ENCODE measurements around the gene FLRT1. TPM values are rescaled to one million over a fixed set of nuclear protein-coding genes. Genes with fewer than 3 reads are reported as not detected.

FLRT1 gene
- polyA plus RNA-seq, 1 experiment: 0.42 TPM

DNA sequence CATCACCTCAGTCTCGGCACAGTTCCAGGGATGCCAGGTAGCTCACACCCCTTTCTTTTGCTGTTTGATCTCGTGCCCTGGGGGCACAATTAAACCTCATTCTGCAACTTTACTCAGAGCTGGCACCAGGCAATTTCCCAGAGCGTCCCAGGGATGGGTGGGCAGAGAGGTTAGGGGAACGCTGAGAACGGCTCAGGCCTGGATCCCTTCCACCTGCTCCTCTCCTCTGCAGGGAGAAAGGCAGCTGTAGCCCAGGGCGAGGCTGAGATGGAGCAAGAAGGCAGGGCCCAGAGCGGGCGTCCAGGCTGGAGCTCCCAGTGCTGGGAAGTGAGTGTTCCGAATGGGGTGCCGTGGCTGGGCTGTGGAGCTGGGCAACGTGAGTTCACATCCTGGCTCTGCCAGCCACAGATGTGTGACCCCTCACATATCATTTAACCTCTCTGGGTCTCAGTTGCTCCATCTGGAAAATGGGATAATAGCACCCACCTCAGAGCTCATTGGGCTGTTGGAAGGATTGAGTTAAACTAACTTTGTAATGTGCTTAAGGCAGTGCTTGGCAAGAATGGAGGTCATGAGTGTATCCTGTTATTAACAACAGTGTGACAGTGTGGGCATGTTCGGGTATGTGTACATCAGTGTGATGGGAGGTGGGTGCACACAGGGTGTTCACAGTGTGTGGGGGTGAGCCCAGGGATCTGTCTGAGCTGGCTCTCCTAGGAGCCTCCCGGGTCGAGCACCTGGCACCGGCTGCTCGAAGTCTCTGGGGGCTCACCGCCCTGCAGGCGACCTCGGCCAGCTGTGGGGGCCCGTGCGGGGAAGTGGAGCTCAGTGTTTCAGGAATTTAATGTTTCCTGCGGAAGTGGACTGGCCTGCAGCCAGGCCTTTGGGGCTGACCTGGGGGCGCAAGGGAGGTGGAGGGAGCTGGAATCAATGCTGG is 34.0 kb upstream of the FLRT1 start:
- DNase-seq (ENCODE audit: low read depth): no peak
- POLR2A ChIA-PET: no interaction called here
- TF ChIP-seq, protein P1, sequence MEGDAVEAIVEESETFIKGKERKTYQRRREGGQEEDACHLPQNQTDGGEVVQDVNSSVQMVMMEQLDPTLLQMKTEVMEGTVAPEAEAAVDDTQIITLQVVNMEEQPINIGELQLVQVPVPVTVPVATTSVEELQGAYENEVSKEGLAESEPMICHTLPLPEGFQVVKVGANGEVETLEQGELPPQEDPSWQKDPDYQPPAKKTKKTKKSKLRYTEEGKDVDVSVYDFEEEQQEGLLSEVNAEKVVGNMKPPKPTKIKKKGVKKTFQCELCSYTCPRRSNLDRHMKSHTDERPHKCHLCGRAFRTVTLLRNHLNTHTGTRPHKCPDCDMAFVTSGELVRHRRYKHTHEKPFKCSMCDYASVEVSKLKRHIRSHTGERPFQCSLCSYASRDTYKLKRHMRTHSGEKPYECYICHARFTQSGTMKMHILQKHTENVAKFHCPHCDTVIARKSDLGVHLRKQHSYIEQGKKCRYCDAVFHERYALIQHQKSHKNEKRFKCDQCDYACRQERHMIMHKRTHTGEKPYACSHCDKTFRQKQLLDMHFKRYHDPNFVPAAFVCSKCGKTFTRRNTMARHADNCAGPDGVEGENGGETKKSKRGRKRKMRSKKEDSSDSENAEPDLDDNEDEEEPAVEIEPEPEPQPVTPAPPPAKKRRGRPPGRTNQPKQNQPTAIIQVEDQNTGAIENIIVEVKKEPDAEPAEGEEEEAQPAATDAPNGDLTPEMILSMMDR (IDR thresholded peaks at IDR 0.05; ENCODE audit: insufficient read depth, low read depth, low read length): no peak
- CTCF ChIA-PET: interaction anchor here (0.6 to 6.8 kb wide), 17 partner anchors 11 to 301 kb away, joined by 3 to 239 read pairs (median 4); partner anchors contain the start of gene STIP1
- Histone ChIP-seq H3K4me3 (ENCODE audit: low read depth, low read length) (no peak overlapping the region), H3K27me3 (ENCODE audit: control insufficient read depth, insufficient read depth, low read length) (no peaks in the 10 kb centered on the region), H3K36me3 (ENCODE audit: control insufficient read depth, insufficient read depth, low read length) (peaks cover 10% of the 10 kb centered on the region)

DNA sequence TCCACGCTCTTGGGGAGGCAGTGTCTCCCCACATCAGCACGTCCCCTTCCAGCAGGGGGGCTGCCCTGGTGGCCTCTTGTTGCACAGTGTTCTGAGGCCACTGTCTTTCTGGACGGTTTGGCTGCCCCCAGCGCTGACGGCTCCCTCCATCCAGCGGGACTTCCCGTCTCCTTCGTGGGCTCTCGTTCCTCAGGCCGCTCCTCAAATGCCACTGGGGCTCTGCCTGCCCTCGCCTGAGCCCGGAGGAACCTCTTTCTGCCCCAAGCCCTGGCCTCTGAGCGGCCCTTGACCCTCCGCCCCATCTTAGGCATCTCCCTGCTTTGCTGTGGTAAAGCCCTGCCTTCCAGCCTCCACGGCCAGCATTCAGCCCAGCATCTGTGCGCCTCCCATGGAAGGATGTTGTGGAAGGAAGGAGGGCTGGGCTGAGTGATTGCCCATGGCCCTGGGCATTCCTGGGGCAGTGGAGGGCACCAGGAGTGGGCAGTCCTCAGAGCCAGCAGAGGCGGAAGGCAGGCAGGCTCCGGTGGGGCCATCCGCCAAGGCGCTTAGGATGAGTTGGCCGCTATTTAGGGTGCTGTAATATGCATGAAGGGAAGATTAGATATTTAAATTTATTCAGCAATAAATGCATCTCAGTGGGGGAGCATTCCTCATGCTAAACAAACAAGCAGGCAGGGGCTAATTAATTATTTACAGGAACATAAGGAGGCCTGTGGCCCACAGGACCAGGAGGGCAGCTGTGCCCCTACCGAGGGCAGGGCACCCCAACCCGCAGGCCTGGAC is 31.7 kb upstream of the FLRT1 start:
- no peaks in the 10 kb centered on the region for H3K36me3 ChIP-seq (ENCODE audit: control insufficient read depth, insufficient read depth, low read length)
- H3K27me3 ChIP-seq (ENCODE audit: control insufficient read depth, insufficient read depth, low read length): no peaks in the 10 kb centered on the region
- POLR2A ChIA-PET: no interaction called here
- DNase-seq (ENCODE audit: low read depth): no peak
- CTCF ChIA-PET: interaction anchor here (1.1 to 6.8 kb wide), 2 partner anchors 144 to 146 kb away, joined by 3 to 239 read pairs; no protein-coding TSS in a partner anchor
- TF ChIP-seq, protein P1 (IDR thresholded peaks at IDR 0.05; ENCODE audit: insufficient read depth, low read depth, low read length): no peak
- no peak overlapping the region for H3K4me3 ChIP-seq (ENCODE audit: low read depth, low read length)

DNA sequence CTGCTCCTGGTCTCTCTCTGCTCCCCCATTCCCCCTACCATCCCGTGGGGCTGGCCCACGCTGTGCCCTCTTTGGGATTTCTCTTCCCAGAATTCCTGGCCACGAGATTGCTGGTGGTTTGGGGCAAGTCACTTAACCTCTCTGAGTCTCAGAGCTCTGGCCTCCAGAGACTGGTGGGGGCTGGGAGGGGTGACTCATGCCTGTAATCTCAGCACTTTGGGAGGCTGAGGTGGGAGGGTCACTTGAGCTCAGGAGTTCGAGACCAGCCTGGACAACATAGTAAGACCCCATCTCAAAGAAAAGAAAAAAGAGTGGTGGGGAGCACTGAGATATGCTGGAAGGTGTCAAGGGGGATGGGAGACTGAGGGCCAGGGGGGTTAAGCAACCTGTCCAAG is 31.1 kb upstream of the FLRT1 start:
- H3K36me3 ChIP-seq (ENCODE audit: control insufficient read depth, insufficient read depth, low read length): no peaks in the 10 kb centered on the region
- no peak overlapping the region for H3K4me3 ChIP-seq (ENCODE audit: low read depth, low read length)
- TF ChIP-seq, protein P1 (IDR thresholded peaks at IDR 0.05; ENCODE audit: insufficient read depth, low read depth, low read length): no peak
- no peaks in the 10 kb centered on the region for H3K27me3 ChIP-seq (ENCODE audit: control insufficient read depth, insufficient read depth, low read length)
- no peak for DNase-seq (ENCODE audit: low read depth)
- ChIA-PET CTCF (interaction anchor here (0.6 to 1.1 kb wide), 3 partner anchors 9 to 143 kb away, joined by 3 read pairs; no protein-coding TSS in a partner anchor), POLR2A (no interaction called here)

DNA sequence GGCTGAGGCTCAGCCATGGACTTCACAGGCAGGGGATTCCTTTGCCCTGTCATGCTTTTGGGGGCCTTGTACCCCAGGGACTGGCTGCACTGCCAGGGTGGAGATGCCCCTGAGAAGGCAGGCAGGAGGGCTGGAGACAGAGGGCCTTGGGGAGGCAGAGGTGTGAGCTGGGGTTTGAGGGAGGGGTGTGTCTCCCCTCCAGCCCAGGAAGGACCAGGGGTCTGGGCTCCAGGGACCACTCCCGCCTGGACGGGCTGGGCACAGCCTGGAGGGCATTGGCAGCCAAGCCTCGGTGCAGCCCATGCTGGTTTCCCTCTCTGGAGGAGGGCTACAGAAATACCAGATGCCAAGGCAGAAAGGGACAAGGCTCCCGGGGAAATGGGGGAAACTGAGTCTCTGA is 30.0 kb upstream of the FLRT1 start:
- no peak for DNase-seq (ENCODE audit: low read depth)
- ChIA-PET CTCF (interaction anchor here (2.3 to 3.2 kb wide), 2 partner anchors 143 to 147 kb away, joined by 12 to 15 read pairs; no protein-coding TSS in a partner anchor), POLR2A (no interaction called here)
- no peaks in the 10 kb centered on the region for H3K36me3 ChIP-seq (ENCODE audit: control insufficient read depth, insufficient read depth, low read length)
- TF ChIP-seq, protein P1 (IDR thresholded peaks at IDR 0.05; ENCODE audit: insufficient read depth, low read depth, low read length): no peak
- no peak overlapping the region for H3K4me3 ChIP-seq (ENCODE audit: low read depth, low read length)
- H3K27me3 ChIP-seq (ENCODE audit: control insufficient read depth, insufficient read depth, low read length): no peaks in the 10 kb centered on the region

GRCh38 chr11:64006398-64006797 is 29.3 kb upstream of the FLRT1 start:
- POLR2A ChIA-PET: no interaction called here
- Histone ChIP-seq H3K4me3 (ENCODE audit: low read depth, low read length) (no peak overlapping the region), H3K27me3 (ENCODE audit: control insufficient read depth, insufficient read depth, low read length) (no peaks in the 10 kb centered on the region), H3K36me3 (ENCODE audit: control insufficient read depth, insufficient read depth, low read length) (no peaks in the 10 kb centered on the region)
- TF ChIP-seq, protein P1 (IDR thresholded peaks at IDR 0.05; ENCODE audit: insufficient read depth, low read depth, low read length): no peak
- CTCF ChIA-PET: interaction anchor here (2.3 to 3.2 kb wide), 2 partner anchors 142 to 147 kb away, joined by 12 to 15 read pairs; no protein-coding TSS in a partner anchor
- DNase-seq (ENCODE audit: low read depth): no peak
